DND-41 (cell line): Measurements from ENCODE around the gene CCDC192.

Experiments used
- ATAC-seq: fragments of 200-7000 bp; cut with Tn5 transposase; 3 replicates; pipeline ENCODE4 v1.9.1; 2021; ENCODE audit warnings: low read depth; ENCODE audit not compliant: insufficient read depth
- DNase-seq: peaks from one replicate; pipeline ENCODE4 v3.0.0-alpha.2; 2020
- H2AFZ ChIP-seq: 2 replicates; pipeline ENCODE4 v1.6.0; 2012; ENCODE audit warnings: low read depth, low read length
- H3K27ac ChIP-seq: 2 replicates; pipeline ENCODE4 v1.5.1; 2012; ENCODE audit warnings: low read length, inconsistent platforms
- H3K27me3 ChIP-seq: fragments of 200-600 bp; sonication (generic); 2 replicates; pipeline ENCODE4 v1.6.0; 2012; ENCODE audit warnings: low read length, mild to moderate bottlenecking, inconsistent platforms; ENCODE audit not compliant: insufficient read depth, poor library complexity
- H3K36me3 ChIP-seq: 2 replicates; pipeline ENCODE4 v1.5.1; 2012; ENCODE audit warnings: low read length, inconsistent platforms; ENCODE audit not compliant: insufficient read depth
- H3K4me1 ChIP-seq: 2 replicates; pipeline ENCODE4 v1.5.1; 2012; ENCODE audit warnings: mild to moderate bottlenecking, low read length; ENCODE audit not compliant: insufficient read depth
- H3K4me2 ChIP-seq: 2 replicates; pipeline ENCODE4 v1.6.0; 2012; ENCODE audit warnings: mild to moderate bottlenecking, moderate library complexity, low read length, inconsistent platforms; ENCODE audit not compliant: insufficient read depth
- H3K4me3 ChIP-seq, 2 experiments: fragments of 200-600 bp in 1 of 2; shearing (Covaris generic) in 1 of 2; 2 replicates each; pipeline ENCODE4 v1.5.1; 2012 to 2016; ENCODE audit warnings: inconsistent platforms in 2 of 2, low read length in 2 of 2, mild to moderate bottlenecking in 2 of 2, low read depth in 1 of 2, moderate library complexity in 1 of 2
- H3K79me2 ChIP-seq: 2 replicates; pipeline ENCODE4 v1.6.0; 2012; ENCODE audit warnings: low read length, inconsistent platforms; ENCODE audit not compliant: insufficient read depth
- H3K9ac ChIP-seq: 2 replicates; pipeline ENCODE4 v1.6.0; 2012; ENCODE audit warnings: low read depth, mild to moderate bottlenecking, inconsistent platforms, low read length, moderate library complexity
- H3K9me3 ChIP-seq: 2 replicates; pipeline ENCODE4 v1.5.1; 2012; ENCODE audit warnings: low read length, moderate library complexity, mild to moderate bottlenecking, inconsistent platforms; ENCODE audit not compliant: insufficient read depth, severe bottlenecking
- H4K20me1 ChIP-seq: 2 replicates; pipeline ENCODE4 v1.6.0; 2012; ENCODE audit warnings: low read length; ENCODE audit not compliant: insufficient read depth
- EZH2 ChIP-seq: IDR thresholded peaks from 3 replicates; pipeline ENCODE4 v1.6.1; 2012; ENCODE audit warnings: borderline replicate concordance, low read depth, mild to moderate bottlenecking, moderate library complexity, low read length, inconsistent platforms; ENCODE audit not compliant: severe bottlenecking
- TF ChIP-seq, protein P1 (sequence below): IDR thresholded peaks from 2 replicates; pipeline ENCODE4 v1.5.1; 2012; ENCODE audit warnings: borderline replicate concordance, low read length, moderate library complexity, mild to moderate bottlenecking; ENCODE audit not compliant: poor library complexity, severe bottlenecking; ENCODE audit errors: extremely low read depth

CCDC192 gene

DNA sequence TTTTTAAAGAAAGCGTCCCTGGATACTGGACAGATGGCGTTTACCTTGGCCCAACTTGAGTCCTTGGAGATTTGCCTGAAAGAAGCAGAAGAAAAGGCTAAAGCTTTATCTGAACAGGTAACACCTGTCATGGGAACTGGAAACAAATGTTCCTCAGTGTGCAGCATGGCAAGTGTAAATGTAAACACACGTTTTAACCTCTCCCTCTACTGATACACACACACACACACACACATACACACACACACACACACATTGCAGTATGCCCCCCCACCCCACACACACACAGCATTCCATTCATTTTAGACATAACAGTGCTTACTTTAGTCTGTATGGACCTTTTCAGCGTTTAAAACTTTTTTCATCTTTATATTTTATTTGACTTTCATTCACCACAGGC lies 51.1 kb downstream of the CCDC192 start:
- H3K79me2 ChIP-seq, result no peaks in the 10 kb centered on the region
- no peak overlapping the region for H3K9ac ChIP-seq
- no peaks in the 10 kb centered on the region for H3K4me1 ChIP-seq
- no peak overlapping the region for H3K4me3 ChIP-seq
- no peaks in the 10 kb centered on the region for H3K9me3 ChIP-seq
- H3K27ac ChIP-seq, result no peak overlapping the region
- ATAC-seq (no peak), DNase-seq (no peak)
- no peaks in the 10 kb centered on the region for H3K27me3 ChIP-seq
- H3K4me2 ChIP-seq, result no peak overlapping the region
- no peak overlapping the region for H2AFZ ChIP-seq
- no peaks in the 10 kb centered on the region for H3K36me3 ChIP-seq
- H4K20me1 ChIP-seq, result no peaks in the 10 kb centered on the region
- TF ChIP-seq EZH2, result no peak

DNA sequence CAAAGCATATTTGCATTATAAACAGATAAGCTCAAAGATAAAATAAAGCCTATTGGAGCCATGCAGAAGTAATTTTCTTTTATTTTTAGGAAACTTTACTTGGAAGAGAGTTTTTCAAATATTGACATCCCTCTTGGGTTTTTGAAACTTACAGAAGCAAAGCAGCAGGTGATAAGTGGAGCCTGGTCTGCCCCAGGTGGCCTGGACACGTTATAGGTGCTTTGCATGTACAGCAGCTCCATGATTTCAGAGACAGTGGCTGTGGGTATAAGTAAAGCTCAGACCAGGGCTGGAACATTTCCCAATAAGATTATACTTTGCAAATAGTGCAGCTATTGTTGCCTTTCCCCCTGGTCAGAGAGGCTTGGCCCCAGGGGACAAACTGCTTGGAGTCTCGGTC lies 51.5 kb downstream of the CCDC192 start:
- no peaks in the 10 kb centered on the region for H3K9me3 ChIP-seq
- no peak overlapping the region for H3K27ac ChIP-seq
- no peaks in the 10 kb centered on the region for H4K20me1 ChIP-seq
- DNase-seq (no peak), ATAC-seq (no peak)
- no peaks in the 10 kb centered on the region for H3K36me3 ChIP-seq
- H3K9ac ChIP-seq, result no peak overlapping the region
- H3K27me3 ChIP-seq, result no peaks in the 10 kb centered on the region
- no peaks in the 10 kb centered on the region for H3K79me2 ChIP-seq
- H3K4me2 ChIP-seq, result no peak overlapping the region
- H2AFZ ChIP-seq, result no peak overlapping the region
- H3K4me1 ChIP-seq, result no peaks in the 10 kb centered on the region
- no peak overlapping the region for H3K4me3 ChIP-seq
- TF ChIP-seq EZH2, result no peak
- TF ChIP-seq, protein P1, sequence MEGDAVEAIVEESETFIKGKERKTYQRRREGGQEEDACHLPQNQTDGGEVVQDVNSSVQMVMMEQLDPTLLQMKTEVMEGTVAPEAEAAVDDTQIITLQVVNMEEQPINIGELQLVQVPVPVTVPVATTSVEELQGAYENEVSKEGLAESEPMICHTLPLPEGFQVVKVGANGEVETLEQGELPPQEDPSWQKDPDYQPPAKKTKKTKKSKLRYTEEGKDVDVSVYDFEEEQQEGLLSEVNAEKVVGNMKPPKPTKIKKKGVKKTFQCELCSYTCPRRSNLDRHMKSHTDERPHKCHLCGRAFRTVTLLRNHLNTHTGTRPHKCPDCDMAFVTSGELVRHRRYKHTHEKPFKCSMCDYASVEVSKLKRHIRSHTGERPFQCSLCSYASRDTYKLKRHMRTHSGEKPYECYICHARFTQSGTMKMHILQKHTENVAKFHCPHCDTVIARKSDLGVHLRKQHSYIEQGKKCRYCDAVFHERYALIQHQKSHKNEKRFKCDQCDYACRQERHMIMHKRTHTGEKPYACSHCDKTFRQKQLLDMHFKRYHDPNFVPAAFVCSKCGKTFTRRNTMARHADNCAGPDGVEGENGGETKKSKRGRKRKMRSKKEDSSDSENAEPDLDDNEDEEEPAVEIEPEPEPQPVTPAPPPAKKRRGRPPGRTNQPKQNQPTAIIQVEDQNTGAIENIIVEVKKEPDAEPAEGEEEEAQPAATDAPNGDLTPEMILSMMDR, result no peak

DNA sequence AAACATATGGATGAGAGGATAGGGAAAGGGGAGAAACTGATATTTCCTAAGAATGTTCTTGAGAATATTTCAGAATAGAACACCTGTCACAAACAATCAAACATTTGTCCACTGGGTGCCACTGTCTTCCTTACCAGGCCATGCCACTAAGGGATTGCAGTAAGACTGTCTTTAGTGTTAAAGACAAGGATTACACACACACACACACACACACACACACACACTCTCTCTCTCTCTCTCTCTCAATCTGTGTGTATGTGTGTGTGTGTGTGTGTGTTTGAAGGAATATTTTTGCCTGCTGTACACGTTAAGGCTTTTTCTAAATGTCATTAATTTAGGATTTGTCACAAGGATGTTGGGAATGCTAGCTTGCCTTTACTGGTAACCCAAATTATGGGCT lies 54.4 kb downstream of the CCDC192 start:
- ATAC-seq, result peak; percentile 49; the same call in 1 of the 3 replicates

DNA sequence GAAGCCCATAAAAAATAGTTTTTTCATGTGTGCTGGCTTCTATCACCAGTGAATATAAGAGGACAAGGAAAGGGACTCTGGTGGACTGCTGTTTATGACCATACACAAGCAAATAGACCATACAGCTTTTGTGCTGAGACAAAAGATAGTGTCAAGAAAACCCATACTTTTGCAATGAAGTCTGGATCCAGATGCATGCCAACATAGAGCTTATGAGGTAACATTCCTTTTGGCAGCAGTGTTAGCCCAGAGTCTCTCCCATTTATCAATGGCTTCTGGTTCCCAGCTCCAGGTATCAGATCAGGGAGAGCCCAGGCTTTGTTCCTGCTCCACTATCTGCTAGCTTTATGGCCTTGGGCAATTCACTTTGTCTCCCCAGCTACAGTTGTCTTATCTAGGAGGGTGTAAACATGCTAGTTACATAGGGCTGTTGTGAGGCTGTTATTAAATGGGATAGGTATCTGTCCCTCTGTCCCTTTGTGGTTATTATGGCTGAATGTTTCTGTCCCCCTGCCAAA lies 55.6 kb downstream of the CCDC192 start:
- no peaks in the 10 kb centered on the region for H4K20me1 ChIP-seq
- no peaks in the 10 kb centered on the region for H3K79me2 ChIP-seq
- no peaks in the 10 kb centered on the region for H3K27me3 ChIP-seq
- no peak for ATAC-seq
- H3K9ac ChIP-seq, result no peak overlapping the region
- H3K4me3 ChIP-seq, result no peak overlapping the region
- no peak for DNase-seq
- H3K9me3 ChIP-seq, result no peaks in the 10 kb centered on the region
- H3K27ac ChIP-seq, result no peak overlapping the region
- TF ChIP-seq EZH2, result no peak
- H3K4me1 ChIP-seq, result no peaks in the 10 kb centered on the region
- no peak overlapping the region for H3K4me2 ChIP-seq
- no peaks in the 10 kb centered on the region for H3K36me3 ChIP-seq
- H2AFZ ChIP-seq, result no peak overlapping the region

More for the DNA sequence above, 54.4 kb downstream of the CCDC192 start:
- Histone ChIP-seq H3K27me3 (no peaks in the 10 kb centered on the region), H3K79me2 (no peaks in the 10 kb centered on the region), H3K4me3 (no peak overlapping the region), H3K27ac (no peak overlapping the region), H3K4me1 (no peaks in the 10 kb centered on the region), H3K9ac (no peak overlapping the region), H3K9me3 (no peaks in the 10 kb centered on the region), H2AFZ (no peak overlapping the region), H4K20me1 (no peaks in the 10 kb centered on the region), H3K4me2 (no peak overlapping the region), H3K36me3 (no peaks in the 10 kb centered on the region)
- DNase-seq, result no peak
- no peak for TF ChIP-seq EZH2
- TF ChIP-seq, protein P1, result peak; percentile 28

DNA sequence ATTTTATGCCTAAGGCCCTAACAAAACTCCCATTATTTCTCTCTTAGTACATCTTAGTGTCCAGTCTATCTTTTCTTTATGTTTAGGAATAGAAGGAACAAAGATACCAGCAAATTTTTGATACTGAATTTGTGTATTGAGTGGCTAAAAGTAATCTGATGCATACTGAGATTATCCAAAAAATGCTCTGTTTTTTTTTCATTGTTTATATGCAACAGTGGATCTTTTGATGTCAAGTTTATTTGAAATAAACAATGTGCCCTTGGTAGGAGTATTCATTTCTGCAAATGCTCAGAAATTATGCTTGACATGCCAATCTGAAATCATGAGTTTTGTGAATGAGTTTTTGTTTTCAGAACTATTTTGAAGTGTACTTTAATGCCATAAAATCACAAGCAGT lies 58.7 kb downstream of the CCDC192 start:
- Histone ChIP-seq H3K4me2 (no peak overlapping the region), H3K4me1 (no peaks in the 10 kb centered on the region), H3K4me3 (no peak overlapping the region), H3K36me3 (no peaks in the 10 kb centered on the region), H3K27me3 (no peaks in the 10 kb centered on the region), H2AFZ (no peak overlapping the region), H4K20me1 (no peaks in the 10 kb centered on the region), H3K9me3 (no peaks in the 10 kb centered on the region), H3K9ac (no peak overlapping the region), H3K27ac (no peak overlapping the region), H3K79me2 (no peaks in the 10 kb centered on the region)
- DNase-seq (no peak), ATAC-seq (no peak)
- TF ChIP-seq EZH2, result no peak
- TF ChIP-seq, protein P1, result no peak
